ENCODE measurements around the gene HOXB6.

Gene HOXB6

DNA sequence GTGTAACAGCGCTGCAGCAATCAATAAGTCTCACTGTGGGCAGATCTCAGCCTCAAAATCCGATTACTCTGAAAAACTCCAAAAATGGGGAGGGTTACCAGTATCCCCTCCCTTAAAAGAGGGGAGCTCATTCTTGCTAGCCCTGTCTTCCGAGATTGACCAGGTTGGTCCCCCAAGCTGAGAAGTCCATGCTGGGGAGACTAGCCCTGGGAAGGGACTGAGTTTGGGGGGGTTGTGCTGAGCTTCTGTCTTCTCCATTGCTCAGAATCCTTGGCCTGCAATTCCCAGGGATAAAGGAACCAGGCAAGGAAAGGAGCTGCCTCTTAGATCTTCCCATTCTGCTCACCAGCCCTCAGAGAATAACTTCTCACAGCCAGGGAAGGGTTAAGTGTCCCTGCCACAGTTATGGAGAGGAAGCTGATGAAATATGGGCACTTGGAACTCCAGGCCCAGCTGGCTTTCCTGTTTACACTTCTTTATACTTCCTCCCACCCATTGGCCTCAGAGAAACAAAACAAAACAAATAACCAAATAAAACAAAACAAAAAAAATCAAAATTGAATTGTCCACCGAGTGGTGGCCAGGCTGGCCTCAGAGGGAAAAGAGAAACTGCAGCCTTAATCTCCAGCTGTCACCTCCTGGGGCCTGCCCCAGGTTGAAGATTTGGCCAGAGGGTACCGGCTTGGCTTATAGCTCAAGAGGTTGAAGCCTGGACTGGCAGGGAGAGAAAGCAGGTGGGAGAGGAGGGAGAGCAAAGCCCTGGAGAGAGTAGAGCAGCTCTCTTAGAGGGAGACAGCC, 17.3 kb downstream of the HOXB6 start:
- DNase-seq (ENCODE audit: low read depth), result no peak
- no peak overlapping the region for H3K4me3 ChIP-seq (ENCODE audit: low read depth, low read length)
- TF ChIP-seq CTCF (IDR thresholded peaks at IDR 0.05; ENCODE audit: low read depth, low read length, missing control alignments), result no peak

DNA sequence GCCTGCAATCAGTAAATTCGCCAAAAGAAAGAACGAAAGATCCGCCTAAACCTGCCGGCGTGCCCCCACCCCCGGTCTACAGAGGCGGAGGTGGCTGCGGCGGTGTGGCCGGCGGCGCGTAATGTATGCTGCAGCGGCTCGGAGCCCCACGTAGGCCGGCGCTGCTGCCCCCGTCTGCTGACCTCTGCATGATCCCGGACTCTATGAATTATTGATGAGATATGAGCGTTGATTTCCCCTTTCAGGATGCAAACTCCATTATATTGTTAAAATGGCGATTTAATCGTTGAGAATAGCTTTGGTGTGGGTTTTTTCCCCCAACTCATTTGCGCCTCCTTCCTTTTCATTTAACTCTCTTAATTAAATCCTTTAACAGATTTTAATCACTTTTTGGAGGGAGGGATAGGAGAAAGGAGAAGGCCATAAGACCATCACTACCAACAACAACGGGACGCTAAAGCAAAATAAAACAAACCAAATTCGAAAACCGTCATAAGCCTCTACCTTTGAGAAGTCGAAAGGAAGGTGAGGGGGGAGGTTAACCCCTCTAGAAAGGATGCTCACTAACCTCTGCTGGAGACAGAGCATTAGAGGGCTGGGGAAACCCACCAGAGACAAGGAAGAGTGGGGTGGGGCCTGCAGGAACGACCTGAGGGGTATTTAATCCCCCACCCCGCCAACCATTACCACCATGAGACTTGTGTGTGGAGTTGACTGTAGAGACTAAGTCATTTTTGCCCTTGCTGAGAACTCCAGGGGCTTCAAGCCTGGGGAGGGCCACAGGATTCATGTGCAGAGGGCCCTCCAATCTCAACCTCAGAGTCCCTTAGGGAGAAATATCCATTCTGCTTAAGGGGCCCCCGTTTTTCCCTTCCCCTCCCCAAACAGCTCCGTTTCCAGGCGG, 18.2 kb downstream of the HOXB6 start:
- no peak for DNase-seq (ENCODE audit: low read depth)
- H3K4me3 ChIP-seq (ENCODE audit: low read depth, low read length), result peak overlapping the region; percentile 55
- no peak for TF ChIP-seq CTCF (IDR thresholded peaks at IDR 0.05; ENCODE audit: low read depth, low read length, missing control alignments)

DNA sequence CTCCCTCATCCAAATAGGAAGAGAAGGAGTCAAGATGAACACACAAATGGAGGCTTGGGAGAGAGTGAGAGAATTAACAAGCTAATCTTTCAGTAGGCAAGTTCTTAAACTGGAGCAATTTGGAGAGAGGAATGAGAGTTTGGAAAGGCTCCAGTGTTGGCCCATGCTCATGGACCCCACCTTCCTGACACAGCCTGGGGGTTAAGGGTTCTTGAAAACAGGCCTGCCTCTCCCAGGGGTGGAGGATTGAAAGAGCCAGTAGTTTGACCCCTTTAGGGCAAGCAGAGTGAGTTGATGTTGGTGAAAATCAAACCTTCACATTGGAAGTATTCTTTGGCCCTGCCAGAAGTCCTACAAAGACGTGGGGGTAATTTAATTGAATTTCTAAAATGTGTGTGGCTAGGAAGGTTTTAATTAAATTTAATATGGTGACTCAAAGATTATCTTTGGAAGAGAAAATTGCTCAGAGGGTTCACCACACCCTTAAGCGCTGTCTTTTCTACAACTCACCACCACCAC, 20.5 kb downstream of the HOXB6 start:
- H3K4me3 ChIP-seq (ENCODE audit: low read depth, low read length), result no peak overlapping the region
- no peak for DNase-seq (ENCODE audit: low read depth)
- no peak for TF ChIP-seq CTCF (IDR thresholded peaks at IDR 0.05; ENCODE audit: low read depth, low read length, missing control alignments)

GRCh38 chr17:48583708-48584222, 21.0 kb downstream of the HOXB6 start:
- no peak for TF ChIP-seq CTCF (IDR thresholded peaks at IDR 0.05; ENCODE audit: low read depth, low read length, missing control alignments)
- no peak for DNase-seq (ENCODE audit: low read depth)
- no peak overlapping the region for H3K4me3 ChIP-seq (ENCODE audit: low read depth, low read length)

GRCh38 chr17:48582750-48583069, 22.1 kb downstream of the HOXB6 start:
- no peak for TF ChIP-seq CTCF (IDR thresholded peaks at IDR 0.05; ENCODE audit: low read depth, low read length, missing control alignments)
- no peak overlapping the region; the same call in 1 of the 2 replicates for H3K4me3 ChIP-seq (ENCODE audit: low read depth, low read length)

DNA sequence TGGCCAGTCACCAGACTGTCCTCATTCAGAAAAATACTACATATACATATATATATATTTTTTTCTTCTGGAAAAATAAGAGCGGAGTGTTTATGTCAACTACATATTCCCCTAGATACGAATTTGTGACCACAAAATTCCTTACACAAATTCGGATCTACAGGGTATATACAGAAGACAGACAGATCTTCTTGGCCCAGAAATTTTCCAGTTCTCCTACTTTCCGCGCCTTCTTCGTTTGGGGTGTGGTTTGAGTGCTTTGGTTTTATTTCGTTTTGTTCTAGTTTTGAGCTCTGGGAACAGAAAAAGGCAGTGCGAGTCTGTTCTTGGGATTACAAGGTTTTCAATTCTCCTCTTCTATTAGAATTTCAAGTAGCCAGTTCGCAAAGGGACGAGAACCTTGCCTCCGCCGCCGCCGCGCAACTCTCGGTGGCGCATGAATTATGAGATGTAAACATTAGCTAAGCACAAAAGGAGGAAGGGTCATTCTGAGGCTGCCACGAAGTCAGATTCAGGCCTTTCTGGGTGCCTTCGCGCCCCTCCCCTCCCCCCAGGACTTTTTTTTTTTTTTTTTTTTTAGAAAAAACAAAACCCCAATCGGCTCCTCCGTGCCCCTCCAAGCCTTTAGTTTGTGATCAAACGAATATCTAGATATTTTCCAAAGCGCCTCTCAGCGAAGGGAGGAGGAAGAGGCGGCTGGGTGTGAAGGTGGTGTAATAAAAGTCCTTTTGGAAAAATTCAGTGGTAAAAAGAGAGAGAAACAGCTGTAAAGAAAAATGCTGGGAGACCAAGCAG, 24.8 kb downstream of the HOXB6 start:
- H3K4me3 ChIP-seq (ENCODE audit: low read depth, low read length), result no peak overlapping the region
- no peak for TF ChIP-seq CTCF (IDR thresholded peaks at IDR 0.05; ENCODE audit: low read depth, low read length, missing control alignments)
- no peak for DNase-seq (ENCODE audit: low read depth)

More at GRCh38 chr17:48582750-48583069, 22.1 kb downstream of the HOXB6 start:
- DNase-seq (ENCODE audit: low read depth), result no peak
